HG03432 (cell line): ENCODE measurements around the gene VGF.

Experiments
- ATAC-seq: cut with Tn5 transposase; IDR thresholded peaks from one replicate; pipeline ENCODE4 v1.9.1; 2021; ENCODE audit warnings: mild to moderate bottlenecking, moderate library complexity; ENCODE audit not compliant: unreplicated experiment

VGF gene

GRCh38 chr7:101166909-101167644, 1.7 kb upstream of the VGF start:
- ATAC-seq = no peak

GRCh38 chr7:101166648-101166908, 1.2 kb upstream of the VGF start:
- no peak for ATAC-seq

GRCh38 chr7:101165958-101166647, 734 bp upstream of the VGF start:
- ATAC-seq = no peak

GRCh38 chr7:101164071-101164840, 1.1 kb downstream of the VGF start:
- no peak for ATAC-seq

- ATAC-seq = no peak
These were observed 1.9 kb downstream of the VGF start for GRCh38 chr7:101163279-101164070.

GRCh38 chr7:101162551-101163278, 2.7 kb downstream of the VGF start:
- ATAC-seq = no peak

- no peak for ATAC-seq
These were observed 3.5 kb downstream of the VGF start for GRCh38 chr7:101161692-101162471.

GRCh38 chr7:101160910-101161309, 4.5 kb downstream of the VGF start:
- no peak for ATAC-seq

- ATAC-seq = no peak
These were observed 5.4 kb downstream of the VGF start for GRCh38 chr7:101159696-101160674.

GRCh38 chr7:101156866-101157589, 8.3 kb downstream of the VGF start:
- no peak for ATAC-seq

- ATAC-seq = no peak
These were observed 9.1 kb downstream of the VGF start for GRCh38 chr7:101156277-101156676.

- no peak for ATAC-seq
These were observed 10.1 kb downstream of the VGF start for GRCh38 chr7:101155303-101155702.

- ATAC-seq = peak; percentile 28
These were observed 10.7 kb downstream of the VGF start for GRCh38 chr7:101154693-101155102.

- ATAC-seq = peak; percentile 83
These were observed 11.2 kb downstream of the VGF start, which contains the start of gene AP1S1 for GRCh38 chr7:101153969-101154692. Gene AP1S1 (plus strand): TSS chr7:101154476. CDS start chr7:101154515, 39 bp downstream.

GRCh38 chr7:101151908-101152651, 13.3 kb downstream of the VGF start:
- no peak for ATAC-seq

GRCh38 chr7:101140746-101141382, 24.5 kb downstream of the VGF start:
- ATAC-seq = no peak
